Loucy (cell line): ENCODE results near the gene MARK1.

Experiments used
- H2AFZ ChIP-seq: fragments of 200-600 bp; sonication (generic); 2 replicates; pipeline ENCODE4 v1.6.0; 2016; ENCODE audit warnings: antibody characterized with exemption, mild to moderate bottlenecking, low read length, moderate library complexity
- H3F3A ChIP-seq: fragments of 200-600 bp; 2 replicates; pipeline ENCODE4 v1.6.0; 2016; ENCODE audit warnings: antibody characterized with exemption, low read depth, mild to moderate bottlenecking
- H3K27me3 ChIP-seq: fragments of 200-600 bp; sonication (generic); 2 replicates; pipeline ENCODE4 v1.6.1; 2014; ENCODE audit warnings: low read length, mild to moderate bottlenecking; ENCODE audit not compliant: insufficient read depth, poor library complexity, severe bottlenecking
- H3K36me3 ChIP-seq: fragments of 200-600 bp; sonication (generic); 2 replicates; pipeline ENCODE4 v1.6.1; 2016; ENCODE audit warnings: low read length; ENCODE audit not compliant: insufficient read depth
- H3K4me1 ChIP-seq: fragments of 200-600 bp; sonication (generic); 2 replicates; pipeline ENCODE4 v1.5.1; 2014; ENCODE audit warnings: low read length, mild to moderate bottlenecking; ENCODE audit not compliant: insufficient read depth, poor library complexity, severe bottlenecking
- H3K4me2 ChIP-seq: fragments of 200-600 bp; sonication (generic); 2 replicates; pipeline ENCODE4 v1.6.0; 2014; ENCODE audit warnings: antibody characterized with exemption, low read length, low read depth, mild to moderate bottlenecking; ENCODE audit not compliant: poor library complexity, severe bottlenecking
- H3K4me3 ChIP-seq: fragments of 200-600 bp; sonication (generic); 2 replicates; pipeline ENCODE4 v1.5.1; 2014; ENCODE audit warnings: low read length, mild to moderate bottlenecking, mixed read lengths; ENCODE audit not compliant: poor library complexity, severe bottlenecking
- H3K79me2 ChIP-seq: fragments of 200-600 bp; sonication (generic); 2 replicates; pipeline ENCODE4 v1.6.1; 2014; ENCODE audit warnings: low read length; ENCODE audit not compliant: insufficient read depth
- H3K9ac ChIP-seq: fragments of 200-600 bp; sonication (generic); 2 replicates; pipeline ENCODE4 v1.6.0; 2014; ENCODE audit warnings: mild to moderate bottlenecking, low read depth, low read length, moderate library complexity; ENCODE audit not compliant: poor library complexity, severe bottlenecking
- H3K9me2 ChIP-seq: fragments of 200-600 bp; sonication (generic); replicated peaks from 2 replicates; pipeline ENCODE4 v1.6.1; 2016; ENCODE audit warnings: low read depth, low read length, mixed read lengths
- H3K9me3 ChIP-seq: fragments of 200-600 bp; sonication (generic); 2 replicates; pipeline ENCODE4 v1.6.1; 2014; ENCODE audit warnings: mild to moderate bottlenecking, antibody characterized with exemption, low read length, low read depth; ENCODE audit not compliant: insufficient read depth
- H4K20me1 ChIP-seq: fragments of 200-600 bp; sonication (generic); 2 replicates; pipeline ENCODE4 v1.6.0; 2014; ENCODE audit warnings: antibody characterized with exemption, low read length, mild to moderate bottlenecking; ENCODE audit not compliant: insufficient read depth, poor library complexity, severe bottlenecking
- CTCF ChIP-seq: fragments of 200-600 bp; sonication (generic); conservative IDR thresholded peaks from 2 replicates; pipeline ENCODE4 v1.5.1; 2014; ENCODE audit warnings: mild to moderate bottlenecking, antibody characterized with exemption, low read length
- EZH2phosphoT487 ChIP-seq: fragments of 200-600 bp; IDR thresholded peaks from 2 replicates; pipeline ENCODE4 v1.6.1; 2018; ENCODE audit warnings: antibody characterized with exemption, mild to moderate bottlenecking, moderate library complexity, borderline replicate concordance

Gene MARK1

GRCh38 chr1:220695426-220695825 is 167.5 kb downstream of the MARK1 start:
- no peak overlapping the region for H3K9ac ChIP-seq
- H3K9me3 ChIP-seq = no peaks in the 10 kb centered on the region
- H3K4me3 ChIP-seq = no peak overlapping the region
- H3K4me2 ChIP-seq = no peak overlapping the region
- H3K27me3 ChIP-seq = peaks cover 5% of the 10 kb centered on the region
- H3F3A ChIP-seq = no peaks in the 10 kb centered on the region
- H3K4me1 ChIP-seq = no peaks in the 10 kb centered on the region
- no peaks in the 10 kb centered on the region for H4K20me1 ChIP-seq
- H3K36me3 ChIP-seq = no peaks in the 10 kb centered on the region
- no peak overlapping the region for H2AFZ ChIP-seq
- H3K79me2 ChIP-seq = no peaks in the 10 kb centered on the region
- no peaks in the 10 kb centered on the region for H3K9me2 ChIP-seq
- TF ChIP-seq CTCF (no peak), EZH2phosphoT487 (no peak)

GRCh38 chr1:220696226-220696862 is 168.4 kb downstream of the MARK1 start:
- Histone ChIP-seq H3K4me3 (no peak overlapping the region), H3K36me3 (no peaks in the 10 kb centered on the region), H3K79me2 (no peaks in the 10 kb centered on the region), H3K27me3 (peaks cover 5% of the 10 kb centered on the region), H3K9ac (no peak overlapping the region), H3F3A (no peaks in the 10 kb centered on the region), H2AFZ (no peak overlapping the region), H3K4me1 (no peaks in the 10 kb centered on the region), H3K9me2 (no peaks in the 10 kb centered on the region), H4K20me1 (no peaks in the 10 kb centered on the region), H3K9me3 (no peaks in the 10 kb centered on the region), H3K4me2 (no peak overlapping the region)
- TF ChIP-seq EZH2phosphoT487 = no peak
- TF ChIP-seq CTCF = no peak

- Histone ChIP-seq H3K27me3 (peaks cover 5% of the 10 kb centered on the region), H3K4me2 (no peak overlapping the region), H4K20me1 (no peaks in the 10 kb centered on the region), H3K9me2 (no peaks in the 10 kb centered on the region), H3K9ac (no peak overlapping the region), H2AFZ (no peak overlapping the region), H3K36me3 (no peaks in the 10 kb centered on the region), H3K79me2 (no peaks in the 10 kb centered on the region), H3K9me3 (no peaks in the 10 kb centered on the region), H3F3A (no peaks in the 10 kb centered on the region), H3K4me1 (no peaks in the 10 kb centered on the region), H3K4me3 (no peak overlapping the region)
- no peak for TF ChIP-seq CTCF
- TF ChIP-seq EZH2phosphoT487 = no peak
Observed at GRCh38 chr1:220696863-220697231, 168.9 kb downstream of the MARK1 start.
